ENCODE data around the gene IL1RL1. TPM values are rescaled to one million over a fixed set of nuclear protein-coding genes. Genes with fewer than 3 reads are reported as not detected.
"Not testable (repeated sequence)": the region's sequence is repeated elsewhere in the genome, so short reads cannot be mapped to it uniquely, and the experiment has no call there.

The IL1RL1 gene
- polyA plus RNA-seq, 1 experiment, result 0.30 TPM

DNA sequence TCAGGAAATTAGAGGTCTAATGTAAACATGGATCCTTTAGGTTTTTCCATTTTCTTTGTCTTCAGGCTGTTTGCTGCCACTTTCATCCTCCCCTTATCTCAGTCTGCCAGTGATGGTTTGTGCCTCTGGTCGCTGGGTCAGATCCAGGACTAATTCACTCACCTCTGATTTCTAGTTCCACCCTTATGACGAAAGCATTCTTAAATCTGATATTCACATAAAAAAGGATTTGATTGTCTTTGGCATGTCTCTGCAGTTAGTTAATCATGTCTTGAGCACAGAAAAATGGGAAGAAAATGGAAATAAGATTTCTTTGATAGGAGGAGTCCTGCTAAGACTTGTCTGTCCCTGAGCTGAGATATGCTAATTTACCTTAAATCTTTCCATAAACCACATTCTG, 4.6 kb downstream of the IL1RL1 start:
- CTCF ChIA-PET, result interaction anchor here (0.8 to 1.7 kb wide), 2 partner anchors 62 to 76 kb away, joined by 3 to 4 read pairs; no protein-coding TSS in a partner anchor
- H3K27me3 ChIP-seq (ENCODE audit: control insufficient read depth, insufficient read depth, low read length), result no peaks in the 10 kb centered on the region

DNA sequence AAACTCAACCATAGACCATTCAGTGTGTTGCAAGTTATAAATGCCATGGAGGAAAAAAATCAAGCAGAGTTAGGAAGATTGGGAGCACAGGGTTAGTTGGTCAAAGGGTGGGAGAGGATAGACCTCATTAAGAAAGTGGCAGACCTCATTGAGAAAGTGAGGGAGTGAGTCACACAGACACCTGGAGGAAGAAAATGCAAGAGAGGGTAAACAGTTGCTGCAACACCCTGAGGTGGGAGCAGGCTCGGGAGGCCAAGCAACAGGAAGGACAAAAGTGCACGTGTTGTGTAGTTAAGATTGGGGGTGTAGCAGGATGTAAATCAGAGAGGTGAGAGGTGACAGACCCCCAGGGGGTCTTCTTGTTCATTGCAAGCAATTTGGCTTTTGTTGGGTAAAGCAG, 6.4 kb downstream of the IL1RL1 start:
- ChIA-PET POLR2A (no interaction called here), CTCF (no interaction called here)
- TF ChIP-seq, protein P1, sequence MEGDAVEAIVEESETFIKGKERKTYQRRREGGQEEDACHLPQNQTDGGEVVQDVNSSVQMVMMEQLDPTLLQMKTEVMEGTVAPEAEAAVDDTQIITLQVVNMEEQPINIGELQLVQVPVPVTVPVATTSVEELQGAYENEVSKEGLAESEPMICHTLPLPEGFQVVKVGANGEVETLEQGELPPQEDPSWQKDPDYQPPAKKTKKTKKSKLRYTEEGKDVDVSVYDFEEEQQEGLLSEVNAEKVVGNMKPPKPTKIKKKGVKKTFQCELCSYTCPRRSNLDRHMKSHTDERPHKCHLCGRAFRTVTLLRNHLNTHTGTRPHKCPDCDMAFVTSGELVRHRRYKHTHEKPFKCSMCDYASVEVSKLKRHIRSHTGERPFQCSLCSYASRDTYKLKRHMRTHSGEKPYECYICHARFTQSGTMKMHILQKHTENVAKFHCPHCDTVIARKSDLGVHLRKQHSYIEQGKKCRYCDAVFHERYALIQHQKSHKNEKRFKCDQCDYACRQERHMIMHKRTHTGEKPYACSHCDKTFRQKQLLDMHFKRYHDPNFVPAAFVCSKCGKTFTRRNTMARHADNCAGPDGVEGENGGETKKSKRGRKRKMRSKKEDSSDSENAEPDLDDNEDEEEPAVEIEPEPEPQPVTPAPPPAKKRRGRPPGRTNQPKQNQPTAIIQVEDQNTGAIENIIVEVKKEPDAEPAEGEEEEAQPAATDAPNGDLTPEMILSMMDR (IDR thresholded peaks at IDR 0.05; ENCODE audit: low read depth, low read length), result no peak
- H3K9me3 ChIP-seq (ENCODE audit: control insufficient read depth, insufficient read depth, low read length), result no peaks in the 10 kb centered on the region
- no peak overlapping the region for H3K4me3 ChIP-seq (ENCODE audit: low read depth, low read length)
- H3K27ac ChIP-seq (ENCODE audit: low read depth, low read length), result no peak overlapping the region
- DNase-seq (ENCODE audit: low read depth, low spot score), result no peak
- H3K27me3 ChIP-seq (ENCODE audit: control insufficient read depth, insufficient read depth, low read length), result no peaks in the 10 kb centered on the region

More for the DNA sequence above, 4.6 kb downstream of the IL1RL1 start:
- no peak for DNase-seq (ENCODE audit: low read depth, low spot score)
- TF ChIP-seq, protein P1 (IDR thresholded peaks at IDR 0.05; ENCODE audit: low read depth, low read length), result no peak
- POLR2A ChIA-PET, result no interaction called here
- Histone ChIP-seq H3K9me3 (ENCODE audit: control insufficient read depth, insufficient read depth, low read length) (no peaks in the 10 kb centered on the region), H3K27ac (ENCODE audit: low read depth, low read length) (no peak overlapping the region), H3K4me3 (ENCODE audit: low read depth, low read length) (no peak overlapping the region)

DNA sequence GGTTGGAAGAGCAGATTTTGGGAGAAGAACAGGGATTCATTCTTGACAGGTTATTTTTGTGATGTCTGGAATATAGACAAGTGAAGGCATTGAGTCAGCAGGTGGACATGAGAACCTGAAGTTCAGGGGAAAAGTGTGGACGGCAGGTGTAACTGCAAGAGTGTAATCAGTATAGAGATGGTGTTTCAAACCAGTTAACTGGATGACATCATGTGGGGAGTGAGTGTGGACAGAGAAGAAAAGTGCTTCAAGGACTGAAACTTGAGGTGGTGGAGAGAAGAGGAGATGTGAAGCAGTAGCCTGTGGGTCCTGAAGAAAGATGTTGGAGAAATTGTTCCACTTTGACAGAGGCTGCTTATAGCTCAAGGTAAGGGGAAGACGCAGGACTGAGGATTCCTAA, 7.1 kb downstream of the IL1RL1 start:
- no peak overlapping the region for H3K4me3 ChIP-seq (ENCODE audit: low read depth, low read length)
- TF ChIP-seq, protein P1 (IDR thresholded peaks at IDR 0.05; ENCODE audit: low read depth, low read length), result no peak
- no peak for DNase-seq (ENCODE audit: low read depth, low spot score)
- no peak overlapping the region for H3K27ac ChIP-seq (ENCODE audit: low read depth, low read length)
- H3K27me3 ChIP-seq (ENCODE audit: control insufficient read depth, insufficient read depth, low read length), result no peaks in the 10 kb centered on the region
- CTCF ChIA-PET, result no interaction called here
- POLR2A ChIA-PET, result no interaction called here
- H3K9me3 ChIP-seq (ENCODE audit: control insufficient read depth, insufficient read depth, low read length), result no peaks in the 10 kb centered on the region

DNA sequence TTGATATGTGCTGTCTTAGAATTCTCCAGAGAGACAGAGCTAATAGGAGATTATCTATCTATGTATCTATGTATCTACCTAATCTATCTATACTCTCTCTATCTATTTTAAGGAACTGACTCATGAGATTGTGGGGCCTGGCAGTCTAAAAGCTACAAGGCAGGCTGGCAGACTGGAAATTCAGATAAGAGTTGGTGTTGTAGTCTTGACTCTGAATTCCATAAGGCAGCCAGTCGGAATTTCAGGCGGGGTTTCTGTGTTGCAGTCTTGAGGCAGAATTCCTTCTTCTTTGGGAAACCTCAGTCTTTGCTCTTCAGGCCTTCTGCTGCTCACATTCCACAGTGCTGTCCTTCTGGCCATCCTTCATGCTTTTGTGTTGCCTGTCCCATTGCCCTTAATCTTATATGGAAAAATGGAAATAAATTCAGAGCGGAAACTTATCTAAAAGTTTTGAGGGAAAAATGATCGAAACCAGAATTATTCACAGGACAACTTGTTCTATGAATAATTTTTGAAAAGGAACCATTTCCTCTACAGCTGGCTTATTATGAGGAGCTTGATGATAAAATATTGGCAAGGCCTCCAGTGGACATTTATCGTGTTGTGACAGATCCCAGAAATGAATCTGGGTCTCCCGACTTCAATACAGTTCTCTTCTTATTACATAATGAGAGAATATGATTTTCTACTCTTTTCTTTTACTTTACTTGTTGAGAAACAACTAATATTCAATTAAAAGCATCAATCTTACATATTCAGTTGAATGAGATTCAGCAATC, 10.8 kb downstream of the IL1RL1 start:
- H3K27me3 ChIP-seq (ENCODE audit: control insufficient read depth, insufficient read depth, low read length), result no peaks in the 10 kb centered on the region
- H3K9me3 ChIP-seq (ENCODE audit: control insufficient read depth, insufficient read depth, low read length), result peaks cover 7% of the 10 kb centered on the region; the same call in 1 of the 2 replicates
- no peak overlapping the region for H3K27ac ChIP-seq (ENCODE audit: low read depth, low read length)
- TF ChIP-seq, protein P1 (IDR thresholded peaks at IDR 0.05; ENCODE audit: low read depth, low read length), result no peak
- CTCF ChIA-PET, result interaction anchor here (1.0 kb wide), 1 partner anchor 81 kb away, joined by 3 read pairs; no protein-coding TSS in a partner anchor
- POLR2A ChIA-PET, result no interaction called here
- DNase-seq (ENCODE audit: low read depth, low spot score), result no peak
- H3K4me3 ChIP-seq (ENCODE audit: low read depth, low read length), result no peak overlapping the region

DNA sequence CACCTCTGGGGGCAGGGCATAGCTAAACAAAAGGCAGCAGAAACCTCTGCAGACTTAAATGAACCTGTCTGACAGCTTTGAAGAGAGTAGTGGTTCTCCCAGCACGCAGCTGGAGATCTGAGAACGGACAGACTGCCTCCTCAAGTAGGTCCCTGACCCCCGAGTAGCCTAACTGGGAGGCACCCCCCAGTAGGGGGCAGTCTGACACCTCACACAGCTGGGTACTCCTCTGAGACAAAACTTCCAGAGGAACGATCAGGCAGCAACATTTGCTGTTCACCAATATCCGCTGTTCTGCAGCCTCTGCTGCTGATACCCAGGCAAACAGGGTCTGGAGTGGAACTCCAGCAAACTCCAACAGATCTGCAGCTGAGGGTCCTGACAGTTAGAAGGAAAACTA, 13.6 kb downstream of the IL1RL1 start:
- DNase-seq (ENCODE audit: low read depth, low spot score); H3K27me3 ChIP-seq (ENCODE audit: control insufficient read depth, insufficient read depth, low read length); H3K4me3 ChIP-seq (ENCODE audit: low read depth, low read length); H3K27ac ChIP-seq (ENCODE audit: low read depth, low read length); H3K9me3 ChIP-seq (ENCODE audit: control insufficient read depth, insufficient read depth, low read length); POLR2A ChIA-PET: not testable (repeated sequence)
- CTCF ChIA-PET, result interaction anchor here (0.8 kb wide), 1 partner anchor 148 kb away, joined by 3 read pairs; the partner anchor contains the start of gene SLC9A4
